ENCODE results near the gene MYH11.
"Not testable (repeated sequence)": the region's sequence is repeated elsewhere in the genome, so short reads cannot be mapped to it uniquely, and the experiment has no call there.

Gene MYH11

DNA sequence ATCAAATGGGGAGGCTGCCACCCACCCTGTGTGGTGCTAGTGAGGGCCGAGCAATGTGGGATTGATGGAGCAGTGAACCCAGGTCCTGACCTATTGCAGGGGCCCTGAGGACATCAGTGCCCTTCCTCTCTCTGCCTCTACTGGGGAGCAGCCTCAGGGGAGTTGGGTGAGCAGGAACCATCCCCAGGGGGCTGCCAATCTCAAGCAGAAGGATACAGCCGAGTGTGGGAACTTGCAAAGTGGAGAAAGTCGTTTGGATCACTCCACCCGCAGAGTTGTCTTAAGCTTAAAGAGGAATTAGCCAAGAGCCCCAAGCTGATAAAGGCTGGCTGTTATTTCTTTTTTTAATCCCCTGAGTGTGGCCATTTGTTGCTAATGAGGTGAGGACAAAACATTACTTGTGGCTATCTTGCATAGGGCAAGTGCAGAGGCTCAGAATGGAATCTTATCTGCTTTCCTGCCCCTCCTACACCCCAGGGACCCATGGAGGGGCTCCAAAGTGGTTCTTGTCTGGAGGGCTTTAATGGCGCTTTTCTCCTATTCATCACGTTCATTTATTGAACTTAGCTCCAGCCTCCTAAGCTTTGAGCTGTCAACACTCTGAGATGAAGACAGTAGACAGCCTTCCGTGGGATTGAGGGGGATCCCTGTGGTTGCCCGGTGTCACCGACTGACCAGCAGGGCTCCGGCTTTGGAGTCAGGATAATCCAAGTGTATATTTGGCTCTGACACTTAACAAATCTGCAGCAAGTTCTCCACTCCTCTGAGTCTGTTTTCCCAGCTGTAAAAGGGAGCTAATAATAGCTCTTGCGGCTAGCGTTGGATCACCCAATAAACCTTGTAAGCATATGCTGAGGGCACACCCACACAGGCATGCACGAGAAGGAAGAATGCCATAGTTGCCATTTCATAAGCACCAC, 45.1 kb downstream of the MYH11 start:
- TF ChIP-seq, protein P1, sequence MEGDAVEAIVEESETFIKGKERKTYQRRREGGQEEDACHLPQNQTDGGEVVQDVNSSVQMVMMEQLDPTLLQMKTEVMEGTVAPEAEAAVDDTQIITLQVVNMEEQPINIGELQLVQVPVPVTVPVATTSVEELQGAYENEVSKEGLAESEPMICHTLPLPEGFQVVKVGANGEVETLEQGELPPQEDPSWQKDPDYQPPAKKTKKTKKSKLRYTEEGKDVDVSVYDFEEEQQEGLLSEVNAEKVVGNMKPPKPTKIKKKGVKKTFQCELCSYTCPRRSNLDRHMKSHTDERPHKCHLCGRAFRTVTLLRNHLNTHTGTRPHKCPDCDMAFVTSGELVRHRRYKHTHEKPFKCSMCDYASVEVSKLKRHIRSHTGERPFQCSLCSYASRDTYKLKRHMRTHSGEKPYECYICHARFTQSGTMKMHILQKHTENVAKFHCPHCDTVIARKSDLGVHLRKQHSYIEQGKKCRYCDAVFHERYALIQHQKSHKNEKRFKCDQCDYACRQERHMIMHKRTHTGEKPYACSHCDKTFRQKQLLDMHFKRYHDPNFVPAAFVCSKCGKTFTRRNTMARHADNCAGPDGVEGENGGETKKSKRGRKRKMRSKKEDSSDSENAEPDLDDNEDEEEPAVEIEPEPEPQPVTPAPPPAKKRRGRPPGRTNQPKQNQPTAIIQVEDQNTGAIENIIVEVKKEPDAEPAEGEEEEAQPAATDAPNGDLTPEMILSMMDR (IDR thresholded peaks at IDR 0.05; ENCODE audit: low read depth, low read length) = no peak
- DNase-seq (ENCODE audit: low read depth in 2 of 2) = peak; percentile 87 to 89
- H3K4me3 ChIP-seq (replicated peaks in 1 of 2; ENCODE audit: low read depth in 2 of 2, low read length in 2 of 2) = no peak overlapping the region

DNA sequence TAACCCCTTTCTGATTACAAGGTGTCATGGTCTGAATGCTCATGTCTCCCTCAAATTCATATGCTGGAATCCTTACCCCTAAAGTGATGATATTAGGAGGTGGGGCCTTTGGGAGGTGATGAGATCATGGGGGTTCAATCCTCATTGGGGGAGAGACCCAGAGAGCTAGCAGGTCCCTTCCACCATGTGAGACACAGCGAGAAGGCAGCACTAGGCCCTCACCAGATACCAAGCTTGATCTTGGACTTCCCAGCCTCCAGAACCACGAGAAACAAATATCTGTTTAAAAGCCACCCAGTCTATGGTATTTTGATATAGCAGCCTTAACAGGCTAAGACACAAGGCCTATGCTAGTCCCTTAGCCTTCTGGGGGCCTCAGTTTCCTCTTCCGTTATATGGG, 45.9 kb downstream of the MYH11 start:
- no peak overlapping the region for H3K4me3 ChIP-seq (replicated peaks in 1 of 2; ENCODE audit: low read depth in 2 of 2, low read length in 2 of 2)
- no peak for DNase-seq (ENCODE audit: low read depth in 2 of 2)

DNA sequence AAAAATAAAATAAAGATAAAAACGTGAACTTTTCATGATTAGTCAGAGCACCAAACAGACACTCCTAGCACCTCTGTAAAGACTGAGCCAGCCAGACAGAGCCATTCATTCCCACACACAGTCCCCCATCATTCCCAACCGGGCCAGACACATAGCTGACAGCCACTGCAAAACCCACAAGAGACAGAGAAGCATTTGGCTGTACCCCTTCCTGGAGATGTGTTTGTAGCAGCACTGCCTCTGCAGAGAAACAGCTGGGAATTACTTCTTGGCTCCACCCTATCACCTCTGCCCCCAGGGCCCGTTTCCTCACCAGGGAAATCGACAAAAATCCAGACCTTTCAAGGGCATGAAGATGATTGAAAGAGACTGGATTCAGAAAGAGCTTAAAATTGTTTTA, 46.4 kb downstream of the MYH11 start:
- no peak for DNase-seq (ENCODE audit: low read depth in 2 of 2)

More for the DNA sequence above, 45.9 kb downstream of the MYH11 start:
- TF ChIP-seq, protein P1 (IDR thresholded peaks at IDR 0.05; ENCODE audit: low read depth, low read length) = no peak

DNA sequence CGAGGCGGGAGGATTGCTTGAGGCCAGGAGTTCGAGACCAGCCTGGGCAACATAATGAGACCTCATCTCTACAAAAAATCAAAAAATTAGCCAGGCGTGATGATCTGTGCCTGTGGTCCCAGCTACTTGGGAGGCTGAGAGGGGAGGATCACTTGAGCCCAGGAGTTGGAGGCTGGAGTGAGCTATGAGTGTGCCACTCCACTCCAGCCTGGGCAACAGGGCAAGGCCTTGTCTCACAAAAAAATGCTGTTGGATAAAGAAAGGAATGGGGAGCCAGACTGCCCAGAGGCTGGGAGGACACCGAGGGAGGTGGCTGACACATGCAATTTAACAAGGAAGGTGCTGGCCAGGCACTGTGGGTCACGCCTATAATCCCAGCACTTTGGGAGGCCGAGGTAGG, 47.5 kb downstream of the MYH11 start:
- DNase-seq (ENCODE audit: low read depth in 2 of 2); H3K4me3 ChIP-seq (replicated peaks in 1 of 2; ENCODE audit: low read depth in 2 of 2, low read length in 2 of 2): not testable (repeated sequence)

More for the DNA sequence above, 46.4 kb downstream of the MYH11 start:
- H3K4me3 ChIP-seq (replicated peaks in 1 of 2; ENCODE audit: low read depth in 2 of 2, low read length in 2 of 2) = no peak overlapping the region
- TF ChIP-seq, protein P1 (IDR thresholded peaks at IDR 0.05; ENCODE audit: low read depth, low read length) = no peak

DNA sequence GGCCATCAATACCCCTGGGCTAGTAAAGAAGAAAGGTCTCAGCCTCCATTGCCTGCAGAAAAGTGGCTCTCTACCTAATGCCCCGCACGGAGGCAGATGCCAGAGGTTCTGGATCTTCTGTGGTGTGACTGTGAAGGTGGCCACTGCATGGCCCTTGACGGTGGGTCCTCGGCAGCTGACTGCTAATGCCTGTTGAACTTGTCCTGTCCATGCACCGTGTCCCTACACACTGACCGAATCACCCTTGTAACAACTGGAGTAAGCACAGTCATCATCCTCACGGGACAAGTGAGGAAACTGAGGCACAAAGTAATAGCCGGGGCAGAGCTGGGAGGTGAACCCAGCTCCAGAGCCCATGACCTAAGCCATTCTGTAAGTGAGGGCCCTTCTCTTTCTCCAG, 48.8 kb downstream of the MYH11 start:
- DNase-seq (ENCODE audit: low read depth in 2 of 2) = no peak
- H3K4me3 ChIP-seq (replicated peaks in 1 of 2; ENCODE audit: low read depth in 2 of 2, low read length in 2 of 2) = no peak overlapping the region
- TF ChIP-seq, protein P1 (IDR thresholded peaks at IDR 0.05; ENCODE audit: low read depth, low read length) = no peak

DNA sequence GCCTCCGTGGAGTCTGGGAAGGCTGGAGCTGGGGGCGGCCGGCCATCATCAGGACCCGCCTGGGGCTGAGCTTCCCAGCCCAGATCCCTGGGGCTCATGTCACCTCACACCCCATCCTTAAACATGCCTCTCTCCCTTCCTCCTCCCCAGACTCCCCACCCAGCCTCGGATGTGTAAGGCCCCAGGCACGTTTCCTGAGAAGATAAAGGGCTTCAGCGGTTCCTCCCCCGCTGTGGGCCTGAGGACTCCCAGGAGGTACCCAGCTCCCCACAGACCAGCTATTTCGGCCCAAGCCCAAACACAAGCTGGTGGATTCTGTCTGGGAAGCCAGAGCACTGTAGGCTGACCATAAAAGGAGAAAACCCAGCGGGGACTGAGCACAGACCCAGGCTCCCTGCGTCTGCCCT, 49.2 kb downstream of the MYH11 start:
- H3K4me3 ChIP-seq (replicated peaks in 1 of 2; ENCODE audit: low read depth in 2 of 2, low read length in 2 of 2) = no peak overlapping the region
- DNase-seq (ENCODE audit: low read depth in 2 of 2) = peak; percentile 20 to 82
- TF ChIP-seq, protein P1 (IDR thresholded peaks at IDR 0.05; ENCODE audit: low read depth, low read length) = no peak

DNA sequence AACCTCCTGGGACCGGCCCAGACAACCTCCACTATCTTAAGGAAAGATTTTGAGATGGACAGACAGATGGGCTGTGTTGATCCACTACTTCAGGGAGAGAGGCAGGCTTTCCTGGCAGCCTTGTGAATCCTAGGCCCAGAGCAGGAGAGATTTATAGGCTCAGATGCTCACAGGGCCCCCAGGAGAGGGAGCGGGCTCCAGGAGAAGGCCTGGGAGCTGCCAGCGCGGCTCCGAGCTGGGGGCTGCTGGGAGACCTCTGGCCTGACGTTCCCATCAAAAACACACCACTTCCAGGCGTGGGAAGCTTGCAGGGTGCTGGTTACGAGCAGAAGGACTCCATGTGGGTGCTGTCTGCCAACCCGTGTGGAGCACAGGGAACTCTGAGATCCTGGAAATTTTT, 53.2 kb downstream of the MYH11 start:
- no peak overlapping the region for H3K4me3 ChIP-seq (replicated peaks in 1 of 2; ENCODE audit: low read depth in 2 of 2, low read length in 2 of 2)
- TF ChIP-seq, protein P1 (IDR thresholded peaks at IDR 0.05; ENCODE audit: low read depth, low read length) = no peak
- no peak for DNase-seq (ENCODE audit: low read depth in 2 of 2)
